KOPT-K1 (cell line): Measurements from ENCODE around the gene FLNB.

ENCODE experiments used
- H3K27ac ChIP-seq: fragments of 200-600 bp; sonication (generic); 2 replicates; pipeline ENCODE4 v1.5.1; 2016; ENCODE audit warnings: antibody characterized with exemption, mild to moderate bottlenecking, low read depth, low read length; ENCODE audit not compliant: poor library complexity, severe bottlenecking
- H3K36me3 ChIP-seq: fragments of 200-600 bp; sonication (generic); 2 replicates; pipeline ENCODE4 v1.5.1; 2017; ENCODE audit warnings: antibody characterized with exemption, mild to moderate bottlenecking, low read length, moderate library complexity; ENCODE audit not compliant: insufficient read depth
- H3K9me3 ChIP-seq: fragments of 200-600 bp; sonication (generic); 2 replicates; pipeline ENCODE4 v1.5.1; 2017; ENCODE audit warnings: antibody characterized with exemption, low read length, mild to moderate bottlenecking; ENCODE audit not compliant: insufficient read depth, poor library complexity, severe bottlenecking

The FLNB gene

GRCh38 chr3:58079773-58080172 lies 71.6 kb downstream of the FLNB start:
- Histone ChIP-seq H3K27ac (no peak overlapping the region), H3K36me3 (peaks cover 20% of the 10 kb centered on the region; the same call in 1 of the 2 replicates), H3K9me3 (no peaks in the 10 kb centered on the region)

- Histone ChIP-seq H3K36me3 (peaks cover 20% of the 10 kb centered on the region; the same call in 1 of the 2 replicates), H3K9me3 (no peaks in the 10 kb centered on the region), H3K27ac (no peak overlapping the region)
Observed at GRCh38 chr3:58082047-58082446, 73.8 kb downstream of the FLNB start.

- Histone ChIP-seq H3K27ac (no peak overlapping the region), H3K9me3 (no peaks in the 10 kb centered on the region), H3K36me3 (peaks cover 16% of the 10 kb centered on the region)
Observed at GRCh38 chr3:58084166-58084565, 75.9 kb downstream of the FLNB start.

GRCh38 chr3:58084788-58085543 lies 76.7 kb downstream of the FLNB start:
- no peaks in the 10 kb centered on the region for H3K9me3 ChIP-seq
- H3K36me3 ChIP-seq = peaks cover 9% of the 10 kb centered on the region
- no peak overlapping the region for H3K27ac ChIP-seq

- no peaks in the 10 kb centered on the region for H3K9me3 ChIP-seq
- no peak overlapping the region for H3K27ac ChIP-seq
- peaks cover 6% of the 10 kb centered on the region; the same call in 1 of the 2 replicates for H3K36me3 ChIP-seq
Observed at GRCh38 chr3:58085616-58086015, 77.4 kb downstream of the FLNB start.

GRCh38 chr3:58088501-58088900 lies 80.3 kb downstream of the FLNB start:
- Histone ChIP-seq H3K27ac (no peak overlapping the region), H3K36me3 (peaks cover 6% of the 10 kb centered on the region; the same call in 1 of the 2 replicates), H3K9me3 (no peaks in the 10 kb centered on the region)

- H3K9me3 ChIP-seq = no peaks in the 10 kb centered on the region
- peaks cover 7% of the 10 kb centered on the region; the same call in 1 of the 2 replicates for H3K36me3 ChIP-seq
- H3K27ac ChIP-seq = no peak overlapping the region
Observed at GRCh38 chr3:58090351-58090750, 82.1 kb downstream of the FLNB start.

GRCh38 chr3:58092521-58092920 lies 84.3 kb downstream of the FLNB start:
- H3K36me3 ChIP-seq = peaks cover 24% of the 10 kb centered on the region
- no peak overlapping the region for H3K27ac ChIP-seq

GRCh38 chr3:58093574-58094195 lies 85.5 kb downstream of the FLNB start:
- Histone ChIP-seq H3K9me3 (no peaks in the 10 kb centered on the region), H3K36me3 (peaks cover 32% of the 10 kb centered on the region), H3K27ac (no peak overlapping the region)

More at GRCh38 chr3:58092521-58092920, 84.3 kb downstream of the FLNB start:
- H3K9me3 ChIP-seq = no peaks in the 10 kb centered on the region

- Histone ChIP-seq H3K9me3 (no peaks in the 10 kb centered on the region), H3K36me3 (peaks cover 31% of the 10 kb centered on the region), H3K27ac (no peak overlapping the region)
Observed at GRCh38 chr3:58094657-58095056, 86.4 kb downstream of the FLNB start.

- H3K36me3 ChIP-seq = peaks cover 31% of the 10 kb centered on the region
Observed at GRCh38 chr3:58095603-58096138, 87.4 kb downstream of the FLNB start.

GRCh38 chr3:58098531-58098930 lies 90.3 kb downstream of the FLNB start:
- no peaks in the 10 kb centered on the region for H3K9me3 ChIP-seq
- H3K36me3 ChIP-seq = peaks cover 49% of the 10 kb centered on the region
- no peak overlapping the region for H3K27ac ChIP-seq

More at GRCh38 chr3:58095603-58096138, 87.4 kb downstream of the FLNB start:
- Histone ChIP-seq H3K27ac (no peak overlapping the region), H3K9me3 (no peaks in the 10 kb centered on the region)

- Histone ChIP-seq H3K9me3 (no peaks in the 10 kb centered on the region), H3K27ac (no peak overlapping the region), H3K36me3 (peaks cover 54% of the 10 kb centered on the region)
Observed at GRCh38 chr3:58099865-58100264, 91.6 kb downstream of the FLNB start.

- peaks cover 51% of the 10 kb centered on the region for H3K36me3 ChIP-seq
- no peak overlapping the region for H3K27ac ChIP-seq
- no peaks in the 10 kb centered on the region for H3K9me3 ChIP-seq
Observed at GRCh38 chr3:58101499-58102389, 93.5 kb downstream of the FLNB start.

GRCh38 chr3:58102390-58102750 lies 94.1 kb downstream of the FLNB start:
- no peak overlapping the region for H3K27ac ChIP-seq
- H3K9me3 ChIP-seq = no peaks in the 10 kb centered on the region
- peaks cover 52% of the 10 kb centered on the region for H3K36me3 ChIP-seq
